H9 (cell line): Measurements from ENCODE around the gene CLCNKA. TPM values are rescaled to one million over a fixed set of nuclear protein-coding genes. Genes with fewer than 3 reads are reported as not detected.

ENCODE experiments used
- DNase-seq: peaks from one replicate; pipeline ENCODE4 v3.0.0-alpha.2; 2017
- H2AFZ ChIP-seq: one replicate; pipeline ENCODE4 v1.6.1; 2013; ENCODE audit warnings: mild to moderate bottlenecking, low read length, control low read depth, moderate library complexity
- H2AK5ac ChIP-seq: 2 replicates; pipeline ENCODE4 v1.6.1; 2013; ENCODE audit warnings: low read length, control low read depth, mixed read lengths; ENCODE audit not compliant: insufficient read length
- H2BK120ac ChIP-seq: one replicate; pipeline ENCODE4 v1.6.1; 2013; ENCODE audit warnings: low read depth, mild to moderate bottlenecking, low read length, control low read depth, inconsistent platforms; ENCODE audit not compliant: poor library complexity, severe bottlenecking
- H2BK12ac ChIP-seq: 2 replicates; pipeline ENCODE4 v1.6.1; 2013; ENCODE audit warnings: low read length, control low read depth, mixed read lengths, low read depth; ENCODE audit not compliant: insufficient read length
- H2BK15ac ChIP-seq: 2 replicates; pipeline ENCODE4 v1.6.1; 2013; ENCODE audit warnings: low read depth, low read length, control low read depth
- H2BK20ac ChIP-seq: one replicate; pipeline ENCODE4 v1.6.1; 2013; ENCODE audit warnings: low read depth, mild to moderate bottlenecking, low read length, control low read depth, inconsistent platforms; ENCODE audit not compliant: poor library complexity, severe bottlenecking
- H2BK5ac ChIP-seq: 2 replicates; pipeline ENCODE4 v1.6.1; 2013; ENCODE audit warnings: low read length, control low read depth, mixed read lengths; ENCODE audit not compliant: insufficient read length
- H3K14ac ChIP-seq: 2 replicates; pipeline ENCODE4 v1.6.1; 2013; ENCODE audit warnings: low read length, control low read depth; ENCODE audit not compliant: insufficient read depth
- H3K18ac ChIP-seq: 2 replicates; pipeline ENCODE4 v1.6.1; 2013; ENCODE audit warnings: low read depth, mild to moderate bottlenecking, mixed read lengths, low read length, control low read depth; ENCODE audit not compliant: insufficient read length
- H3K23ac ChIP-seq: 2 replicates; pipeline ENCODE4 v1.6.1; 2013; ENCODE audit warnings: low read length, control low read depth, mixed read lengths, low read depth; ENCODE audit not compliant: insufficient read length
- H3K23me2 ChIP-seq: 2 replicates; pipeline ENCODE4 v1.6.1; 2013; ENCODE audit warnings: low read depth, mild to moderate bottlenecking, mixed read lengths, low read length, control low read depth; ENCODE audit not compliant: insufficient read length, poor library complexity, severe bottlenecking
- H3K27ac ChIP-seq: 2 replicates; pipeline ENCODE4 v1.5.1; 2013; ENCODE audit warnings: low read length, control low read depth, mixed read lengths, low read depth; ENCODE audit not compliant: insufficient read length
- H3K27me3 ChIP-seq: 2 replicates; pipeline ENCODE4 v1.6.1; 2013; ENCODE audit warnings: low read length, control low read depth, inconsistent platforms; ENCODE audit not compliant: insufficient read depth
- H3K4ac ChIP-seq: 2 replicates; pipeline ENCODE4 v1.6.1; 2013; ENCODE audit warnings: low read depth, mild to moderate bottlenecking, control low read depth, inconsistent platforms, low read length, moderate library complexity
- H3K4me1 ChIP-seq: 2 replicates; pipeline ENCODE4 v1.6.1; 2013; ENCODE audit warnings: low read length, control low read depth, inconsistent platforms; ENCODE audit not compliant: insufficient read depth
- H3K4me2 ChIP-seq: 2 replicates; pipeline ENCODE4 v1.6.1; 2013; ENCODE audit warnings: low read length, control low read depth, mixed read lengths; ENCODE audit not compliant: insufficient read length, insufficient read depth
- H3K56ac ChIP-seq: 2 replicates; pipeline ENCODE4 v1.6.1; 2013; ENCODE audit warnings: low read depth, mild to moderate bottlenecking, mixed read lengths, low read length, control low read depth; ENCODE audit not compliant: insufficient read length
- H3K79me1 ChIP-seq: 2 replicates; pipeline ENCODE4 v1.6.1; 2013; ENCODE audit warnings: low read depth, mild to moderate bottlenecking, moderate library complexity, low read length, control low read depth, inconsistent platforms; ENCODE audit not compliant: insufficient read depth, poor library complexity, severe bottlenecking
- H3K79me2 ChIP-seq: 2 replicates; pipeline ENCODE4 v1.6.1; 2013; ENCODE audit warnings: low read length, control low read depth, inconsistent platforms; ENCODE audit not compliant: insufficient read depth
- H3K9ac ChIP-seq: 2 replicates; pipeline ENCODE4 v1.6.1; 2013; ENCODE audit warnings: low read length, control low read depth, mixed read lengths; ENCODE audit not compliant: insufficient read length; ENCODE audit errors: extremely low read depth
- H3K9me3 ChIP-seq: one replicate; pipeline ENCODE4 v1.6.1; 2013; ENCODE audit warnings: low read depth, low read length, inconsistent platforms; ENCODE audit not compliant: control insufficient read depth
- H3T11ph ChIP-seq: one replicate; pipeline ENCODE4 v1.6.1; 2013; ENCODE audit warnings: mild to moderate bottlenecking, low read length, control low read depth, inconsistent platforms
- H4K20me1 ChIP-seq: one replicate; pipeline ENCODE4 v1.6.1; 2013; ENCODE audit not compliant: control insufficient read depth, insufficient read length, insufficient read depth
- H4K5ac ChIP-seq: 2 replicates; pipeline ENCODE4 v1.6.1; 2013; ENCODE audit warnings: low read depth, mild to moderate bottlenecking, mixed read lengths, low read length, control low read depth; ENCODE audit not compliant: insufficient read length
- H4K8ac ChIP-seq: replicated peaks from 2 replicates; pipeline ENCODE4 v1.6.1; 2013; ENCODE audit warnings: low read length, control low read depth, mixed read lengths, low read depth; ENCODE audit not compliant: insufficient read length
- H4K91ac ChIP-seq: 2 replicates; pipeline ENCODE4 v1.6.1; 2013; ENCODE audit warnings: low read depth, mild to moderate bottlenecking, moderate library complexity, mixed read lengths, low read length, control low read depth; ENCODE audit not compliant: insufficient read length
- H3K27ac Mint-ChIP-seq, 3 experiments: 2 replicates in 2 of 3; 3 replicates in 1 of 3; pipeline ENCODE4 v1.8.0; 2020 to 2021; ENCODE audit warnings: mixed read lengths in 3 of 3, mild to moderate bottlenecking in 1 of 3, moderate library complexity in 1 of 3
- H3K27me3 Mint-ChIP-seq: 2 replicates; pipeline ENCODE4 v1.8.0; 2021; ENCODE audit warnings: low read depth, mild to moderate bottlenecking, moderate library complexity, mixed read lengths
- H3K36me3 Mint-ChIP-seq, 3 experiments: 2 replicates in 2 of 3; 3 replicates in 1 of 3; pipeline ENCODE4 v1.8.0; 2020 to 2021; ENCODE audit warnings: low read depth in 3 of 3, mixed read lengths in 3 of 3; ENCODE audit not compliant: insufficient read depth in 1 of 3
- H3K4me1 Mint-ChIP-seq, 2 experiments: 2 replicates each; pipeline ENCODE4 v1.8.0; 2020; ENCODE audit warnings: mixed read lengths in 2 of 2
- H3K4me3 Mint-ChIP-seq, 2 experiments: 2 replicates in 1 of 2; 3 replicates in 1 of 2; pipeline ENCODE4 v1.8.0; 2020 to 2021; ENCODE audit warnings: mild to moderate bottlenecking in 2 of 2, mixed read lengths in 2 of 2, moderate library complexity in 1 of 2
- H3K9me3 Mint-ChIP-seq, 2 experiments: 2 replicates in 1 of 2; 3 replicates in 1 of 2; pipeline ENCODE4 v1.8.0; 2020; ENCODE audit warnings: mild to moderate bottlenecking in 2 of 2, mixed read lengths in 2 of 2, moderate library complexity in 1 of 2
- CTCF ChIP-seq: fragments of 200-600 bp; sonication (generic); conservative IDR thresholded peaks from 3 replicates; pipeline ENCODE4 v1.8.0; 2021; ENCODE audit warnings: antibody characterized with exemption, mild to moderate bottlenecking
- WGBS: extraction: QIAGEN DNeasy Blood & Tissue Kit; methylation state at CpG from one replicate; pipeline ENCODE4 v1.1.7; 2013; ENCODE audit warnings: missing lambda C conversion rate, low lambda C conversion rate, mixed read lengths; ENCODE audit not compliant: insufficient read length; ENCODE audit errors: extremely low coverage; 5-methylcytosine and 5-hydroxymethylcytosine counted together
- total RNA-seq: library from RNA; stranded (reverse); gene quantifications from 2 replicates; pipeline ENCODE4 v1.2.1, GENCODE V29; 2021

The CLCNKA gene
- total RNA-seq, 1 experiment from 2014 or later: 0.98 TPM

DNA sequence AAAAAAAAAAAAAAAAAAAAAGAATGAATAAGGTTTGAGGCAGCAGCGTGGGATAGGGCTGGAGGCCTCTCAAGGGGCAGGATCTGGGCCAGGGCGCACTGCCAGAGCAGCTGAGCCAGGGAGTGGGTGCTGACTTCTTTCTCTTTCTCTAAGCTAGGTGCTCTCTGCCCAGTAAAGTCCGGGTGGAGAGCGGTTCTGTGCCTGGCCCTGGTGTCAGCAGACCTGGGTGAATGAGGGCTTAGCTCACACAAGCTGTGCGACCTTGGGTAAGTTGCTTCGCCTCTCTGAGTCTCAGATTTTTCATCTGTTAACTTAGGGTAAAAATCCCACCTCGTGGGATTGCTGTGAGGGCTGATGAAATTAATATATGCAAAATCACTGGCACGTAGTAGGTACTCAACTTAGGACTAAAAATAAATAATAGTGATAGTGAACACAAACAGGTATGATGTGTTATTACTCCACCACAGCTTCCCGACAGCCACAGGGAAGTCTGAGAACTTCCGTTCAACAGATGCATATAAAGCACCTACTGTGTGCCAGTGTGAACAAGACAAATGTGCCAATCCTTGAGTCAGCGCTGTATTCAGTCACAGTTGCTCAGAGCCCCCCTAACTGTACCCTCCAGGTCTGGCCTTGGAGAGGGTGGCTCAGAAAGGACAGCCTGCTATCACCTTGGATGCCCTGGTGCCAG is 53.6 kb downstream of the CLCNKA start:
- peaks cover 12 to 24% of the 10 kb centered on the region in 2 experiments for H3K4me1 Mint-ChIP-seq
- Histone ChIP-seq H3K27ac (no peak overlapping the region), H3K23me2 (peaks cover 5% of the 10 kb centered on the region)

More for the DNA sequence above, 53.6 kb downstream of the CLCNKA start:
- no peaks in the 10 kb centered on the region for H3K79me1 ChIP-seq
- H2BK12ac ChIP-seq: no peak overlapping the region
- H3K4me3 Mint-ChIP-seq: no peak overlapping the region
- H3K4me1 ChIP-seq: no peaks in the 10 kb centered on the region
- no peak overlapping the region for H2BK120ac ChIP-seq
- no peak overlapping the region for H3K4ac ChIP-seq
- no peak overlapping the region for H4K8ac ChIP-seq
- no peaks in the 10 kb centered on the region for H3K79me2 ChIP-seq
- H2BK5ac ChIP-seq: no peak overlapping the region
- H3K56ac ChIP-seq: no peak overlapping the region
- H2BK20ac ChIP-seq: no peak overlapping the region
- no peak for DNase-seq
- peaks cover 5% of the 10 kb centered on the region; the same call in 1 of the 2 replicates for H3K27me3 ChIP-seq
- no peak overlapping the region for H3K9ac ChIP-seq
- H3K27me3 Mint-ChIP-seq: peaks cover 64% of the 10 kb centered on the region
- H2AFZ ChIP-seq: no peak overlapping the region
- no peak overlapping the region for H2AK5ac ChIP-seq
- no peak overlapping the region for H3K4me2 ChIP-seq
- WGBS: no CpG with 5 or more reads among the region's 11 CpGs
- no peaks in the 10 kb centered on the region for H3K36me3 Mint-ChIP-seq
- H3K9me3 ChIP-seq: no peaks in the 10 kb centered on the region
- H3K14ac ChIP-seq: no peak overlapping the region
- no peak overlapping the region for H3K27ac Mint-ChIP-seq
- H4K20me1 ChIP-seq: no peaks in the 10 kb centered on the region
- no peak overlapping the region for H3K23ac ChIP-seq
- no peak overlapping the region for H3K18ac ChIP-seq
- no peak overlapping the region for H4K91ac ChIP-seq
- H3K9me3 Mint-ChIP-seq: no peaks in the 10 kb centered on the region; a peak in 1 of 5 replicates
- H4K5ac ChIP-seq: no peak overlapping the region
- H2BK15ac ChIP-seq: no peak overlapping the region
- TF ChIP-seq CTCF: no peak
- H3T11ph ChIP-seq: no peak overlapping the region
